ENCODE data around the gene PDC.
"Not testable (repeated sequence)": the region's sequence is repeated elsewhere in the genome, so short reads cannot be mapped to it uniquely, and the experiment has no call there.

PDC gene

DNA sequence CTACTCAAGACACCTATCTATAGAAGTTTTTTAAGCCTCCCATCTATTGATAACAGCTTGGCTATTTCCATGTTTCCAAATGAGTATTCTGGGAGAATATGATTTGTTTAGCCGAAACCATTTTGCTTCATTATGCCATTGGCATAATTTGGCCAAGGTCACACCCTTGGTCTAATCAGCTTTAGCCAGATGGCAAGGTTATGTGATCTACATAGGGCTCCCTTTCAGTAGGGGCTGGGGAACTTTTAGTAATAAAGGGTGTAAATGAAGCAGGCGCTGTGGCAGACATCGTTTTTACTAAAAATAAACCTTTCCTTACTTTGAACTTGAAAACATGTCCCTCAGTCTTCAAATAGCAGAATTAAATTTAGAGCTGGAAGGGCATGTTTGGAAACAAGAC is 3.0 kb upstream of the PDC start:
- DNase-seq, result no peak

- no peak for DNase-seq
Measured at GRCh38 chr1:186463511-186463910, 2.6 kb upstream of the PDC start.

- not testable (repeated sequence) for DNase-seq
Measured at GRCh38 chr1:186459161-186459560, 1.8 kb downstream of the PDC start.

GRCh38 chr1:186456729-186457255 is 4.1 kb downstream of the PDC start:
- no peak for DNase-seq

DNA sequence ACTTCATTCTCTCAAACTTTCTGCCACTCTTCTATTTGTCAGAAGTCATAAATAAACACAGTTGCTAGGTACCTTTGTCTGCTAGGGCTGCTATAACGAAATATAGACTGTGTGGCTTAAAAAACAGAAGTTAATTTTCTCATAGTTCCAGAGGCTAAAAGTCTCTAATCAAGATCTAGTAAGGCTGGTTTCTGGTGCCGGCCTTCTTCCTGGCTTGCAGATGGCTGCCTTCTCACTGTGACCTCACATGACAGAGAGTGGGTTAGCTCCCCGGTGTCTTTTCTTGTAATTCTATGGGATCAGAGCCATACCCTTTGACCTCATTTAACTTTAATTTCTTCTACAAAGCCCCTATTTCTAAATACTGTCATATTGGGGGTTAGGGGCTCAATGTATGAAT is 5.9 kb downstream of the PDC start:
- DNase-seq, result no peak

- DNase-seq, result no peak
Measured at GRCh38 chr1:186446152-186446551, 14.8 kb downstream of the PDC start.

- DNase-seq, result no peak
Measured at GRCh38 chr1:186443638-186444037, 17.3 kb downstream of the PDC start.

DNA sequence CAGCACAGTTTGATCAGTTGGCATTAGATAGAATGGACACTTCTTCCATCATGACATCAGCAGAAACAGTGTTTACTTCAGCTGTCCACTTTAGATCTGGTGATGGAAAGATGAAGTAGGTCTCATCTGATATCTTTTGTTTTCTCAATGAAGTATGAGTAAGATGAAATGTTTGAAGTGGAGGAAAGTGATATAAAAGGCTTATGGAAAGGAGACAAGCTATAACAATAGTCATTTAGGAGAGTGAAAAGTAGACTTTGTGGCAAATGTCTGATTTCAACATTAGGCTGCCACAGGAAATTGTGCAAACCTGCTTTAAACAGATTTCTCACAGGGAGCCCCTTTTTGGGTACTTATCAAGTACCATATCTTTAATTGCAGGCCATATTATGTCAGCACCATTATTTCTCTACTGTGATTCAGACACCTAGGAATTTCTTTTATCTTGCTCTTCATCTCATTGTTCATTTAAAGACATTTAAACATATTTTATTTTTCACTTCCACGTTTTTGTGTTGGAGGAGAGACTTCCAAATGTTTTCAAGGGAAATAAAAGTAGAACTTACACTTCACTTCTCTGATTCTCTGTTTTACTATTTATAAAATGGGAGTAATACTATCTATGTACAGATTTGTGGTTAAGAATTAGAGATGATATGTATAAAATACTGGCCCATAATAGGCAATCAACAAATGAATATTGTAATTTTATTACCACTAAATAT is 18.1 kb downstream of the PDC start:
- no peak for DNase-seq

DNA sequence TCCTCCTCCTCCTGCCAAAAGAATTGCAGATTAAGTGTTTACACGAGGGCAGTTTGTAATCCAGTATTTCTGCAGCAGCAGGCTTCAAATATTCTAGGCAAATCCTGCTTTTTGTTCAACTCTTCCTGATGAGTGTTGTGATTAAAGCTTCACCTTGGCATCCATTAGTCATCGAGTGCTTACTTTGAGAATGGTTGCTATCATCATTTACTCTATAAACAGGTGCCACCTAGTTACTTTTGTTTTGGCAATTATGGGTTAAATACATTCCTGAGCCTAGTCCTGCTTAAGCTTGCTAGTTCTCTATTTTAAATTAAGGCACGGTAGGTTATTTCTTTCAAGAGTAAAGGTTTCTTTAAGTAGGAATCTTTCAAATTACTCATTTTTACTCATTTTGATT is 20.3 kb downstream of the PDC start:
- DNase-seq, result no peak

DNA sequence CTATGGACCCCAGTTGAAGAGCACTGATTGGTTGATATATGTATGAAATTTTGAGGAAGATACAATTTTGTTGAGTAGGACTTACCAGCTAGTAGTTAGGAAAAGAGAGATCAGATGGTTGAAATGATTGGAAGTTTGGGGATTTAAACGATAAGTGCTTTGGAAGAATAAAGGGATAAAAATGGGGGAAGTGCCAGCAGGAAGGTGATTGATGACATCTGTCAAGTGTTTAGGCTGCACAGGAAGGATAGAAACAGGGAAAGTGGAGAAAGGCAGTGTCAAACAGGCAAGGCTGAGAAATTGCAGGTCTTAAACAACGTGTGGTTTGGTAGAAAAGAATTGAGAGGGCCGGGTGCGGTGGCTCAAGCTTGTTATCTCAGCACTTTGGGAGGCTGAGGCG is 22.3 kb downstream of the PDC start:
- no peak for DNase-seq

GRCh38 chr1:186435336-186435735 is 25.6 kb downstream of the PDC start:
- no peak for DNase-seq

DNA sequence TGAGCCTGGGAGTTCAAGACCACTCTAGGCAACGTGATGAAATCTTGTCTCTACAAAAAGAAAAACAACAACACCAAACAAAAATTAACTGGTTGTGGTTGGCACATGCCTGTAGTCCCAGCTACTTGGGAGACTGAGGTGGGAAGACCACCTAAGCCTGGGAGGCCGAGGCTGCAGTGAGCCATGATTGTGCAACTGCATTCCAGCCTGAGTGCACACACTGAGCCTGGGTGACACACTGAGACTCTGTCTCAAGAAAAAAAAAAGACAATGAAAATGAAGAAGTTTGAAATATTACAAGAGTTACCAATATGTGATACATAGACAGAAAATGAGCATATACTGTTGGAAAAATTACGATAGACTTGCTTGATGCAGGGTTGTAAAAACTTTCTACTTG is 31.9 kb downstream of the PDC start:
- no peak for DNase-seq

- no peak for DNase-seq
Measured at GRCh38 chr1:186426118-186426517, 34.8 kb downstream of the PDC start.

GRCh38 chr1:186424539-186424938 is 36.4 kb downstream of the PDC start:
- DNase-seq, result no peak

DNA sequence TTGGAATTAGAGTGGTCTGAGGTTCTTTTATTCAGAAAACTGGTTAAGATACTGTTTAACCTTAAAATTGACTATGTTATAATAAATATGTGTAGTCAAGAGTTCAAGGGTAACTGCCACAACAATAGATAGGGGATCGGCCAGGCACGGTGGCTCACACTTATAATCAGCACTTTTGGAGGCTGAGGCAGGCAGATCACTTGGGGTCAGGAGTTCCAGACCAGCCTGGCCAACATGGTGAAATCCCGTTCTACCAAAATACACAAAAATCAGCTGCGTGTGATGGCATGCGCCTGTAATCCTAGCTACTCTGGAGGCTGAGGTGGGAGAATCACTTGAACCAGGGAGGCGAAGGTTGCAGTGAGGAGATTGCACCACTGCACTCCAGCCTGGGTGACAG is 39.5 kb downstream of the PDC start:
- no peak for DNase-seq

- no peak for DNase-seq
Measured at GRCh38 chr1:186420923-186421322, 40.0 kb downstream of the PDC start.

DNA sequence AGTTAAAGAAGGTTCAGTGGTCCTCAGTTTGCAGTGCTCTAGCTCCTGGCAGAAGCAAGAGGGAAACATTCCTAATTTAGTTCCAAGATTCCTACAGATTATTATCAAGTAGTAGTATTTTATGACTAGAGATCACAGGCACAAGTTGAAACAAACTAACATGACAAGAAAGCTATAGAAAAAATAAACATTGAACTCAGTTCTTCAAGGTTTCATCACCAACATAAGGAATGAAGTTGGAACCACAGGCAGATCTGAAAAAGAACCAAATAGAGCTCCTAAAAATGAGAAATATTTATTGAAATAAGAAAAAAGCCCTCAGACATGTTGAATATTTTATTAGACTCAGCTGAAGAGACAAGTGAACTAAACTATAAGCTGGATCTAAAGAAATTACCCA is 40.6 kb downstream of the PDC start:
- no peak for DNase-seq

GRCh38 chr1:186418503-186418902 is 42.4 kb downstream of the PDC start:
- DNase-seq, result no peak

GRCh38 chr1:186413319-186413718 is 47.6 kb downstream of the PDC start:
- DNase-seq, result no peak

GRCh38 chr1:186409091-186409490 is 51.8 kb downstream of the PDC start:
- no peak for DNase-seq

- DNase-seq, result no peak
Measured at GRCh38 chr1:186404454-186405051, 56.4 kb downstream of the PDC start.

- no peak for DNase-seq
Measured at GRCh38 chr1:186403632-186404031, 57.3 kb downstream of the PDC start.

DNA sequence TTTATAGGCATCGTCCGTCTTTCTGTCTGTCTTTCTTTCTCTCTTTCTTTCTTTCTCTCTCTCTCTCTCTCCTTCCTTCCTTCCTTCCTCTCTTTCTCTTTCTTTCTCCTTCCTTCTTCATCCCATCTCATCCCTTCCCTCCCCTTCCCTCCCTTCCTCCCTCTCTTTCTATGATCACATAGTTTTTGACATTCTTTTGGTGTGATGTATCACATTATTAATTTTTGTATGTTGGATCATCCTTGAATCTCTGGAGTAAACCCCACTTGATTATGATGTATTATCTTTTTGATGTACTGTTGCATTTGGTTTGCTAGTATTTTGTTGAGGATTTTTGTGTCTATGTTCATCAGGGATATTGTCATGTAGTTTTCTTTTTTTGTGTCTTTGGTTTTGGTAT is 59.5 kb downstream of the PDC start:
- not testable (repeated sequence) for DNase-seq

All from CD4-positive, alpha-beta T cell treated with Interleukin-15 for 1 hour (primary cell).